Thoracic aorta (tissue), 2 donors: Measurements from ENCODE around the gene CCDC91. TPM values are rescaled to one million over a fixed set of nuclear protein-coding genes. Genes with fewer than 3 reads are reported as not detected.
A peak's percentile ranks its signal among the peaks of the same experiment; 100 is the strongest.
"Not testable (repeated sequence)": the region's sequence is repeated elsewhere in the genome, so short reads cannot be mapped to it uniquely, and the experiment has no call there.

Experiments
- ATAC-seq: fragments of 150-250 bp; one replicate; pipeline ENCODE4 v1.8.0; 2017; ENCODE audit warnings: low read depth; ENCODE audit not compliant: insufficient number of reproducible peaks, low FRiP score
- DNase-seq: peaks from one replicate; pipeline ENCODE4 v3.0.0-alpha.2; 2020; ENCODE audit warnings: low spot score
- H3K27ac ChIP-seq, 2 donors: fragments of 200-600 bp; sonication (generic); 1 replicate in 1 of 2; 2 replicates in 1 of 2; pipeline ENCODE4 v1.5.1; 2016; ENCODE audit warnings: mild to moderate bottlenecking in 2 of 2, moderate library complexity in 2 of 2
- H3K27me3 ChIP-seq: fragments of 200-600 bp; sonication (generic); replicated peaks from 2 replicates; pipeline ENCODE4 v1.6.0; 2016; ENCODE audit warnings: mild to moderate bottlenecking; ENCODE audit not compliant: insufficient read depth
- H3K36me3 ChIP-seq: fragments of 200-600 bp; sonication (generic); one replicate; pipeline ENCODE4 v1.5.1; 2016
- H3K4me1 ChIP-seq, 2 donors: fragments of 200-600 bp; sonication (generic); 1 replicate in 1 of 2; 2 replicates in 1 of 2; pipeline versions ENCODE4 v1.5.1 to v1.6.0; 2016; ENCODE audit warnings: low read depth in 2 of 2, mild to moderate bottlenecking in 1 of 2; ENCODE audit not compliant: control insufficient read depth in 1 of 2
- H3K4me3 ChIP-seq: fragments of 200-600 bp; sonication (generic); 2 replicates; pipeline ENCODE4 v1.5.1; 2016; ENCODE audit warnings: mild to moderate bottlenecking
- H3K9me3 ChIP-seq: fragments of 200-600 bp; sonication (generic); 2 replicates; pipeline ENCODE4 v1.5.1; 2016
- CTCF ChIP-seq: fragments of 200-600 bp; sonication (generic); IDR thresholded peaks from one replicate; pipeline ENCODE4 v1.5.1; 2019; ENCODE audit warnings: antibody characterized with exemption
- total RNA-seq, 2 donors: library from RNA; depleted of rRNA; stranded (reverse); fragments of >200 nt; gene quantifications; one replicate each; pipeline versions ENCODE4 v1.1.0 to v1.2.3, GENCODE V29; 2016

Gene CCDC91
- total RNA-seq, 2 donors from 2014 or later = 26.6 to 27.6 TPM

DNA sequence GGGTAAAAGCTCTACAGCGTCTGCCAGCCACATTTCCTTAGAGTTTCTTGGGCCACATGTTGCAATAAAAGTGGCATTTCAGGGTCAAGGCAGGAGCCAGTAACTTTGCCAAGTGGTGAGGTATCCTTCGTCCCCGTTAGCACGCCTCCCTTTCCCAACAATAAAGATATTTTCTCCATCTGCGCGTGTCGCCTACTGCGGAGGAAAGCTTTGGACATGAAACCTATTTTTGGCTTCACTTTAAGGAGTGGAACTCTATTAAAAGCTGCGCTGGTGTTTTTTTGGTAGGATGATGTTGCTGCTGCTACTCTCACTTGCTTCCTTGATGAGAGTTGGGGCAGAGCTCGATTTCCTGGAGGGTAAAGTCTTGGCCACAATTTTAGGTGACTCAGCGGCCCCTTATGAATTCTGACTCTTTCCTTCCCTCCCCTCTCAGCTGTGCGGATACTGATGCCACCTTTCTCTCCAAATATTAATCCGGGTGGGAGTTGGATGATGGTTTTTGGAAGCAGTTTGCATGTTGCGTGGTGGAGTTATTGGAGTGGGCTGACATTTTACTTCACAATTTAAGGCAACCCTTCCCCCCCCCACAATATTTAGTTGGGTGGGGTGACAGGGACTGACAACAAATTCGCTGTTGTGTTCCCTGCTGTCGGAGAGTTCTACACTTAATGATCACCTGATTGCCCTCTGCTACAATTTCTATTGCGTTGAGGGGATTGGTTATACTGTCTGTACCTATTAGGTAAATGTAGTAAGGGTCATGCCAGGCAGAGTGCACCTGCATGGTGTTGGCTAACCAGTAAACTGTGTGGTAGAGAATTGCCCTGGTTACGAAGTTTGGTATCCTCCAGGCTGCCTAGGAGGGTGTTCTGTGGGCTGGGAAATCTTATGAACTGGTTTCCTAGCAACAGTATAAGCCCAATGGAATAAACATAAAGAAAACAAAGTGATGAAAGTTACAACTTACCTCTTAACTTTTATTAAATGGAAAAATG lies 1.1 kb downstream of the CCDC91 start:
- no peak for TF ChIP-seq CTCF
- DNase-seq = peak; percentile 25
- Histone ChIP-seq H3K36me3 (no peaks in the 10 kb centered on the region), H3K4me1 (peaks cover 0 to 17% of the 10 kb centered on the region in 2 donors), H3K27ac (peak overlapping the region; percentile 96 to 99), H3K4me3 (peak overlapping the region; percentile 93), H3K9me3 (no peaks in the 10 kb centered on the region), H3K27me3 (no peaks in the 10 kb centered on the region)
- ATAC-seq = peak; percentile 65

DNA sequence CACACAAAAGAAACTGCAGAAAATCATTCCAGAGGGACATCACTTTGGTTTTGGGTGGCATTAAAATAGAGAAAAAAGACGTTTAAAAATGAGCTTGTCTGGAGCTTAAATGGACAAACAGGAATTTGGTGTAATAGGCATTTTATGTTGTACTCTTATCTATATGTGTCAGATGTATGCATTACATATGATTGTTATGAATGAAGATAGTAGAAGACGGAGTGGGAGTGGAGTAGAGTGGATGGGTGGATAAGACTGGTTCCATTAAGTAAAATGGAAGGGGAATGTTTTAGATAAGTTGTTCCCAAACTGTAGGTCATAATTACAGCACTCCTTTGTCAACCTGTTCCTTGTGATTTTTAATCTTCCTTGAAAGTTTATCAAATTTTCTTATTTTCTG lies 1.9 kb downstream of the CCDC91 start:
- no peak for TF ChIP-seq CTCF
- H3K36me3 ChIP-seq = no peaks in the 10 kb centered on the region
- peaks cover 0 to 17% of the 10 kb centered on the region in 2 donors for H3K4me1 ChIP-seq
- no peaks in the 10 kb centered on the region for H3K9me3 ChIP-seq
- ATAC-seq (no peak), DNase-seq (no peak)
- no peaks in the 10 kb centered on the region for H3K27me3 ChIP-seq
- H3K4me3 ChIP-seq = no peak overlapping the region
- no peak overlapping the region for H3K27ac ChIP-seq

DNA sequence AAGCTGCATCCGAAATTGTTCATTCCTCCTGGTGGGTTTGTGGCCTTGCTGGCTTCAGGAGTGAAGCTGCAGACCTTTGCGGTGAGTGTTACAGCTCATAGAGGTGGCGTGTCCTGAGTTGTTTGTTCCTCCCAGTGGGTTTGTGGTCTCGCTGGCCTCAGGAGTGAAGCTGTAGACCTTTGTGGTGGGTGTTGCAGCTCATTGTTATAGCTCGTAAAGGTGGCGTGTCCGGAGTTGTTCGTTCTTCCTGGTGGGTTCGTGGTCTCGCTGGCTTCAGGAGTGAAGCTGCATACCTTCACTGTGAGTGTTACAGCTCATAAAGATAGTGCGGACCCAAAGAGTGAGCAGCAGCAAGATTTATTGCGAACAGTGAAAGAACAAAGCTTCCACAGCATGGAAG lies 4.4 kb downstream of the CCDC91 start:
- not testable (repeated sequence) for H3K27me3 ChIP-seq, DNase-seq, ATAC-seq, H3K27ac ChIP-seq, H3K9me3 ChIP-seq, H3K36me3 ChIP-seq, H3K4me3 ChIP-seq
- H3K4me1 ChIP-seq = peaks cover 0 to 13% of the 10 kb centered on the region in 2 donors

GRCh38 chr12:28201136-28201535 lies 10.9 kb downstream of the CCDC91 start:
- H3K4me3 ChIP-seq, ATAC-seq, H3K9me3 ChIP-seq, DNase-seq, H3K4me1 ChIP-seq, H3K27me3 ChIP-seq, H3K36me3 ChIP-seq, H3K27ac ChIP-seq: not testable (repeated sequence)

DNA sequence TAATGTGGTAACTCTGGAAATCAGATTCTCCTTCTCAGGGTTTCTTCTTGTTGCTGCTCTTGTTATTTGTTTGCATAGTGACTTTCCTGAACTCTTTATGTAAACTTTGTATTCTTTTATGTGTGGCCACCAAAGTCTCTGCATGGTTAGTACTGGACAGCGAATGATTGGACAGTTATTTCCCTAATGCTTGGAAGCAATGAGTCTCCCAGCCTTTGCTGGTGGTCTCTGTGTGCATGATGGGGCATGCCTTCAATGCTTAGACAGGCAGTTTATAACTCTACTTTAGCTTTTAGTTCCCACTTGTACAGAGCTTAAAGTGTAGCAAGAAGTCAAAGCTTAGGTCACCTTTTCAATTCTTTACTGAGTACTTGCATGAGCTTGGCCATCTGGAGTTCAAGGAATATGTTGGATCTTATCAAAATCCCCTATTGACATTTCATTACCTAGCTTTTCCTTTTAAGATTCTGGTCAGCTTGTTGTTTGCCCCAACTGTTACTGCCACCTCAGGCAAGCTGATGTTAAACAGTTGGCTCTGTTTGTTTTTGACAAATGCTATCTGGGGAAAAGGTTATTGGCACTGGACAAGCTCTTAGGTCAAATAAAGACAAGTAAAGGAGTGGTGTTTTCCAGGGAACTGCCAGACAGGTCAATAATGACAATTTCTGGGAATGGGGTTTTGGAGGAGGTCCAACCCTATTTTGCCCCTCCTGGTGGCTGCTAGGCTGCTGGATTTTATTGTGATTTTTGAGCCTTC lies 12.3 kb downstream of the CCDC91 start:
- ATAC-seq (no peak), DNase-seq (no peak)
- TF ChIP-seq CTCF = no peak

GRCh38 chr12:28209782-28210181 lies 19.5 kb downstream of the CCDC91 start:
- H3K27ac ChIP-seq = no peak overlapping the region
- H3K36me3 ChIP-seq = no peaks in the 10 kb centered on the region
- H3K9me3 ChIP-seq = no peaks in the 10 kb centered on the region
- TF ChIP-seq CTCF = no peak
- ATAC-seq = no peak
- no peak for DNase-seq
- no peaks in the 10 kb centered on the region for H3K27me3 ChIP-seq
- H3K4me1 ChIP-seq = peaks cover 0 to 6% of the 10 kb centered on the region in 2 donors
- H3K4me3 ChIP-seq = no peak overlapping the region

More for the DNA sequence above, 12.3 kb downstream of the CCDC91 start:
- Histone ChIP-seq H3K27me3 (no peaks in the 10 kb centered on the region), H3K36me3 (no peaks in the 10 kb centered on the region), H3K4me1 (no peaks in the 10 kb centered on the region), H3K4me3 (no peak overlapping the region), H3K9me3 (no peaks in the 10 kb centered on the region), H3K27ac (no peak overlapping the region)
